Measurements from ENCODE around the gene CPAMD8. TPM values are rescaled to one million over a fixed set of nuclear protein-coding genes. Genes with fewer than 3 reads are reported as not detected.
"Not testable (repeated sequence)": the region's sequence is repeated elsewhere in the genome, so short reads cannot be mapped to it uniquely, and the experiment has no call there.

CPAMD8 gene
- total RNA-seq, 2 donors from 2014 or later = 2.0 to 5.2 TPM

DNA sequence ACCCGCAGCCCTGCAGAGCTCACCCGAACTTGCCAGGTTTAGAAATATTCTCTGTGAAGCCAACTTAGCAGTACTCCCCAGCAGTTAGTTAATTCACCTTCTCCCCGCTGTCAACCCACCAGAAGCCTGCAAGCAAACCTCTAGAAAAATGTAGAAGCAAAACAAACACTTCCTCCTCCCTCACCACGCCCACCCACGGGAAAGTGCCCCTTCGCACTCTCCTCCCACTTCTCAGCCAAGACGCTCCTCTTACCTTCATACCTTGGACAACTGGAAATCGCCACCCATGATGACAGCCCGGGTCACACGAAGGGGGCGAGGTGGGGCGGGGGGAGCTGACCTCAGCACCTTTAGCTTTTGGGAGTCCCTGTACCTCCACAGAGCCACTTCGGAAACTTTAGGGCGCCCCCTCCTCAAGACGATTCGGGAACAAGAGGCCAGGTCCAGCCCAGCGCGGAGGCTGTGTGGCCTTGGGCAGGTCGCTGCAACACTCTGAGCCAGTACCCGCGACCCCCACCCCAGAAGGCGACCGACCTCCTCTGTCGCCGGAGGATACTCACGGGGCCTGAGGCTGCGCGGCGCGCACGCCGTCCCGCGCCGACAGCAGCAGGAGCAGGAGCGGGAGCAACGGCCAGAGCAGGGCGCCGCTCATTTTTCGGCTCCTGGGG is 485 bp downstream of the CPAMD8 start:
- no peak for TF ChIP-seq POLR2A (IDR thresholded peaks at IDR 0.05)
- TF ChIP-seq, protein P1, sequence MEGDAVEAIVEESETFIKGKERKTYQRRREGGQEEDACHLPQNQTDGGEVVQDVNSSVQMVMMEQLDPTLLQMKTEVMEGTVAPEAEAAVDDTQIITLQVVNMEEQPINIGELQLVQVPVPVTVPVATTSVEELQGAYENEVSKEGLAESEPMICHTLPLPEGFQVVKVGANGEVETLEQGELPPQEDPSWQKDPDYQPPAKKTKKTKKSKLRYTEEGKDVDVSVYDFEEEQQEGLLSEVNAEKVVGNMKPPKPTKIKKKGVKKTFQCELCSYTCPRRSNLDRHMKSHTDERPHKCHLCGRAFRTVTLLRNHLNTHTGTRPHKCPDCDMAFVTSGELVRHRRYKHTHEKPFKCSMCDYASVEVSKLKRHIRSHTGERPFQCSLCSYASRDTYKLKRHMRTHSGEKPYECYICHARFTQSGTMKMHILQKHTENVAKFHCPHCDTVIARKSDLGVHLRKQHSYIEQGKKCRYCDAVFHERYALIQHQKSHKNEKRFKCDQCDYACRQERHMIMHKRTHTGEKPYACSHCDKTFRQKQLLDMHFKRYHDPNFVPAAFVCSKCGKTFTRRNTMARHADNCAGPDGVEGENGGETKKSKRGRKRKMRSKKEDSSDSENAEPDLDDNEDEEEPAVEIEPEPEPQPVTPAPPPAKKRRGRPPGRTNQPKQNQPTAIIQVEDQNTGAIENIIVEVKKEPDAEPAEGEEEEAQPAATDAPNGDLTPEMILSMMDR (IDR thresholded peaks at IDR 0.05) = no peak
- no peaks in the 10 kb centered on the region for H3K36me3 ChIP-seq (replicated peaks in 1 of 2; ENCODE audit: insufficient read depth in 1 of 2, low read depth in 2 of 2)
- intact Hi-C loops (cut with DNase I) = no loop called here
- peaks cover 0 to 5% (median 0%) of the 10 kb centered on the region in 3 donors for H3K9me3 ChIP-seq
- WGBS, 2 donors = 0 to 1% methylated on average over 12 to 38 of the region's 40 CpGs
- H3K27ac ChIP-seq = no peak overlapping the region
- ATAC-seq (no peak), DNase-seq (no peak)
- no peak overlapping the region for H3K4me3 ChIP-seq
- H3K4me1 ChIP-seq = no peaks in the 10 kb centered on the region
- no peaks in the 10 kb centered on the region for H3K27me3 ChIP-seq

- no peaks in the 10 kb centered on the region for H3K36me3 ChIP-seq (replicated peaks in 1 of 2; ENCODE audit: insufficient read depth in 1 of 2, low read depth in 2 of 2)
- 45 to 68% methylated on average over 6 of the region's 6 CpGs for WGBS, 2 donors
- ATAC-seq = no peak
- H3K27ac ChIP-seq = no peak overlapping the region
- H3K4me1 ChIP-seq = no peaks in the 10 kb centered on the region
- DNase-seq = no peak
- intact Hi-C loops (cut with DNase I) = no loop called here
- H3K4me3 ChIP-seq = no peak overlapping the region
- TF ChIP-seq, protein P1 (IDR thresholded peaks at IDR 0.05) = no peak
- TF ChIP-seq POLR2A (IDR thresholded peaks at IDR 0.05) = no peak
- no peaks in the 10 kb centered on the region for H3K27me3 ChIP-seq
- H3K9me3 ChIP-seq = peaks cover 0 to 5% (median 0%) of the 10 kb centered on the region in 3 donors
Observed at GRCh38 chr19:17025361-17025760, 1.2 kb downstream of the CPAMD8 start.

DNA sequence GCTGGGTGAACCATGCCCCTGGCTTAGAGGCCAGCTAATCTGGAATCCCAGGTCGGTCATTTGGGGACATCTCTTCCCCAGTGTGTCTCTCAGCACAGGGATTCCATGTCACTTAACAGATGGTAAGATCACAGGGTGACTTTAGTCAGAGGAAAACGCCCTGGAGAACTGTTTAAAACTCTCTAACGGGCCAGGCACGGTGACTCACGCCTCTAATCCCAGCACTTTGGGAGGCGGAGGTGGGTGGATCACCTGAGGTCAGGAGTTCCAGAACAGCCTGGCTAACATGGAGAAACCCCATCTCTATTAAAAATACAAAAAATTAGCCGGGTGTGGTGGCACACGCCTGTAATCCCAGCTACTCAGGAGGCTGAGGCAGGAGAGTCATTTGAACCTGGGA is 1.7 kb downstream of the CPAMD8 start:
- DNase-seq; H3K27me3 ChIP-seq; H3K4me3 ChIP-seq; H3K9me3 ChIP-seq; H3K4me1 ChIP-seq; intact Hi-C loops (cut with DNase I); ATAC-seq; H3K27ac ChIP-seq; H3K36me3 ChIP-seq (replicated peaks in 1 of 2; ENCODE audit: insufficient read depth in 1 of 2, low read depth in 2 of 2): not testable (repeated sequence)
- 70 to 75% methylated on average over 8 of the region's 8 CpGs for WGBS, 2 donors

- Histone ChIP-seq H3K27me3 (no peaks in the 10 kb centered on the region), H3K9me3 (peaks cover 0 to 5% (median 0%) of the 10 kb centered on the region in 3 donors), H3K4me1 (no peaks in the 10 kb centered on the region), H3K4me3 (no peak overlapping the region), H3K36me3 (replicated peaks in 1 of 2; ENCODE audit: insufficient read depth in 1 of 2, low read depth in 2 of 2) (no peaks in the 10 kb centered on the region), H3K27ac (no peak overlapping the region)
- no peak for ATAC-seq
- 54 to 90% methylated on average over 3 of the region's 3 CpGs for WGBS, 2 donors
- TF ChIP-seq POLR2A (IDR thresholded peaks at IDR 0.05) = no peak
- TF ChIP-seq, protein P1 (IDR thresholded peaks at IDR 0.05) = no peak
- no peak for DNase-seq
- intact Hi-C loops (cut with DNase I) = no loop called here
Observed at GRCh38 chr19:17023805-17024204, 2.8 kb downstream of the CPAMD8 start.

DNA sequence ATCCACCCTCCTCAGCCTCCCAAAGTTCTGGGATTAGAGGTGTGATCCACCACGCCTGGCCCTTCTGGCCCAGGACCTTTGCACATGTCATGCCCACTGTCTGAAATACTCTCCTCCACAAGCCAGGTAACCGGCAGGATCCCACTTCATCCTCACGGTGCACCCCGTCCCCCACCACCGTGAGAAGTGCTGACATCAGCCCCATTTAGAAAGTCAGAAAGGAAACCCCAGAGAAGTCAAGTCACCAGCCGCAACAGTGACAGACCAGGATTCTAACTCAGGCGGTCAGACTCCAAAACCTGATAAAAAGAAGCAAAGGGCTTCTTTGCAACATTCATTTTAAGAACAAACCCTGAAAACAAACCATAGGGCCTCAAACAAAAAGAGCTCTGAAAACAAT is 3.9 kb downstream of the CPAMD8 start:
- H3K36me3 ChIP-seq (replicated peaks in 1 of 2; ENCODE audit: insufficient read depth in 1 of 2, low read depth in 2 of 2) = no peaks in the 10 kb centered on the region
- intact Hi-C loops (cut with DNase I) = no loop called here
- ATAC-seq (no peak), DNase-seq (no peak)
- H3K27ac ChIP-seq = no peak overlapping the region
- H3K4me1 ChIP-seq = no peaks in the 10 kb centered on the region
- no peaks in the 10 kb centered on the region for H3K27me3 ChIP-seq
- no peak for TF ChIP-seq POLR2A (IDR thresholded peaks at IDR 0.05)
- TF ChIP-seq, protein P1 (IDR thresholded peaks at IDR 0.05) = no peak
- no peak overlapping the region for H3K4me3 ChIP-seq
- peaks cover 0 to 5% (median 0%) of the 10 kb centered on the region in 3 donors for H3K9me3 ChIP-seq
- WGBS, 2 donors = 87% methylated on average over 7 of the region's 7 CpGs; no CpG with 5 or more reads in 1 of the 2 donors

All from body of pancreas (tissue), 4 donors.